GM18907 (cell line): ENCODE measurements around the gene STX1A.
A peak's percentile ranks its signal among the peaks of the same experiment; 100 is the strongest.

Experiments used
- ATAC-seq: cut with Tn5 transposase; IDR thresholded peaks from one replicate; pipeline ENCODE4 v1.9.1; 2021; ENCODE audit warnings: mild to moderate bottlenecking, moderate library complexity; ENCODE audit not compliant: unreplicated experiment

Gene STX1A

GRCh38 chr7:73718905-73719805, at the start of gene STX1A:
Gene STX1A (minus strand): TSS chr7:73719669. CDS start chr7:73719631, 38 bp downstream.
- peak; percentile 51 for ATAC-seq

- ATAC-seq: no peak
These were observed 49.4 kb upstream of the STX1A start for GRCh38 chr7:73768641-73769480.

GRCh38 chr7:73766556-73767229, 47.2 kb upstream of the STX1A start:
- ATAC-seq: no peak

GRCh38 chr7:73762659-73762999, 43.2 kb upstream of the STX1A start:
- ATAC-seq: no peak

- no peak for ATAC-seq
These were observed 42.6 kb upstream of the STX1A start for GRCh38 chr7:73761854-73762658.

GRCh38 chr7:73758581-73759138, 39.2 kb upstream of the STX1A start:
- ATAC-seq: no peak

- no peak for ATAC-seq
These were observed 30.7 kb upstream of the STX1A start for GRCh38 chr7:73749931-73750776.

- ATAC-seq: no peak
These were observed 26.9 kb upstream of the STX1A start for GRCh38 chr7:73746378-73746777.

GRCh38 chr7:73742753-73743641, 23.5 kb upstream of the STX1A start:
- ATAC-seq: no peak

GRCh38 chr7:73742338-73742752, 22.9 kb upstream of the STX1A start:
- ATAC-seq: no peak

GRCh38 chr7:73741600-73741999, 22.1 kb upstream of the STX1A start:
- no peak for ATAC-seq

- no peak for ATAC-seq
These were observed 21.3 kb upstream of the STX1A start for GRCh38 chr7:73740771-73741170.

GRCh38 chr7:73740212-73740611, 20.7 kb upstream of the STX1A start:
- no peak for ATAC-seq

- ATAC-seq: no peak
These were observed 19.9 kb upstream of the STX1A start for GRCh38 chr7:73739387-73739767.

GRCh38 chr7:73738612-73739386, 19.3 kb upstream of the STX1A start, which contains the start of gene ABHD11:
Gene ABHD11 (minus strand): TSS chr7:73738802. CDS start chr7:73738770, 32 bp downstream.
- ATAC-seq: peak; percentile 89

- ATAC-seq: peak; percentile 22
These were observed 18.7 kb upstream of the STX1A start for GRCh38 chr7:73738220-73738611.

GRCh38 chr7:73737491-73738219, 18.2 kb upstream of the STX1A start:
- no peak for ATAC-seq
